ENCODE results near the gene BACH2.

GRCh38 chr6:90139272-90139817, 157.3 kb downstream of the BACH2 start:
- TF ChIP-seq POLR2A (IDR thresholded peaks at IDR 0.05), result no peak
- TF ChIP-seq, protein P1, sequence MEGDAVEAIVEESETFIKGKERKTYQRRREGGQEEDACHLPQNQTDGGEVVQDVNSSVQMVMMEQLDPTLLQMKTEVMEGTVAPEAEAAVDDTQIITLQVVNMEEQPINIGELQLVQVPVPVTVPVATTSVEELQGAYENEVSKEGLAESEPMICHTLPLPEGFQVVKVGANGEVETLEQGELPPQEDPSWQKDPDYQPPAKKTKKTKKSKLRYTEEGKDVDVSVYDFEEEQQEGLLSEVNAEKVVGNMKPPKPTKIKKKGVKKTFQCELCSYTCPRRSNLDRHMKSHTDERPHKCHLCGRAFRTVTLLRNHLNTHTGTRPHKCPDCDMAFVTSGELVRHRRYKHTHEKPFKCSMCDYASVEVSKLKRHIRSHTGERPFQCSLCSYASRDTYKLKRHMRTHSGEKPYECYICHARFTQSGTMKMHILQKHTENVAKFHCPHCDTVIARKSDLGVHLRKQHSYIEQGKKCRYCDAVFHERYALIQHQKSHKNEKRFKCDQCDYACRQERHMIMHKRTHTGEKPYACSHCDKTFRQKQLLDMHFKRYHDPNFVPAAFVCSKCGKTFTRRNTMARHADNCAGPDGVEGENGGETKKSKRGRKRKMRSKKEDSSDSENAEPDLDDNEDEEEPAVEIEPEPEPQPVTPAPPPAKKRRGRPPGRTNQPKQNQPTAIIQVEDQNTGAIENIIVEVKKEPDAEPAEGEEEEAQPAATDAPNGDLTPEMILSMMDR (IDR thresholded peaks at IDR 0.05), result no peak
- no peak for TF ChIP-seq EP300 (IDR thresholded peaks at IDR 0.05)
- TF ChIP-seq POLR2AphosphoS5 (IDR thresholded peaks at IDR 0.05), result no peak

Measured in stomach (tissue), 4 donors.